ENCODE measurements around the gene PTPRM. TPM values are rescaled to one million over a fixed set of nuclear protein-coding genes. Genes with fewer than 3 reads are reported as not detected.

The PTPRM gene
- total RNA-seq, 1 experiment from 2014 or later, result 14.5 TPM

- Histone ChIP-seq H3K27me3 (ENCODE audit: insufficient read depth, low read length) (no peaks in the 10 kb centered on the region), H3K9me3 (ENCODE audit: control insufficient read depth in 1 of 2, insufficient read depth in 1 of 2, low read depth in 1 of 2, low read length in 2 of 2) (no peaks in the 10 kb centered on the region), H3K9me2 (ENCODE audit: insufficient read depth) (no peaks in the 10 kb centered on the region), H3K36me3 (ENCODE audit: control insufficient read depth in 1 of 2, insufficient read depth in 2 of 2, low read length in 2 of 2) (no peaks in the 10 kb centered on the region), H3K27ac (ENCODE audit: low read depth, low read length) (no peak overlapping the region), H2AFZ (ENCODE audit: low read depth, low read length, poor library complexity, severe bottlenecking) (no peak overlapping the region), H3K4me1 (ENCODE audit: control insufficient read depth in 1 of 2, insufficient read depth in 2 of 2, low read length in 2 of 2) (no peaks in the 10 kb centered on the region), H4K20me1 (ENCODE audit: insufficient read depth) (no peaks in the 10 kb centered on the region), H3K9ac (ENCODE audit: low read length) (no peak overlapping the region), H3K4me2 (ENCODE audit: low read length) (no peak overlapping the region), H3K79me2 (ENCODE audit: insufficient read depth, low read length) (no peaks in the 10 kb centered on the region), H3K4me3 (replicated peaks in 1 of 2; ENCODE audit: low read depth in 1 of 2, low read length in 2 of 2) (no peak overlapping the region)
- intact Hi-C loops (cut with micrococcal nuclease), result no loop called here
- TF ChIP-seq ZNF274 (IDR thresholded peaks at IDR 0.05; ENCODE audit: low read depth, low read length), result no peak
- ChIA-PET RAD21 (ENCODE audit: low non-redundant PET in 1 of 2, low total read pairs in 2 of 2, uncharacterized antibody in 2 of 2, unreplicated experiment in 2 of 2) (no interaction called here), POLR2A (no interaction called here), CTCF (no interaction called here)
- BruUV-seq (replicated peaks), result no TSS peak
- ATAC-seq (no peak), DNase-seq (ENCODE audit: low read depth, low spot score) (no peak)
Measured at GRCh38 chr18:8176554-8176953, 609.4 kb downstream of the PTPRM start.

GRCh38 chr18:8177330-8178016, 610.4 kb downstream of the PTPRM start:
- H3K79me2 ChIP-seq (ENCODE audit: insufficient read depth, low read length), result no peaks in the 10 kb centered on the region
- no peak overlapping the region for H2AFZ ChIP-seq (ENCODE audit: low read depth, low read length, poor library complexity, severe bottlenecking)
- H3K9ac ChIP-seq (ENCODE audit: low read length), result no peak overlapping the region
- RAD21 ChIA-PET (ENCODE audit: low non-redundant PET in 1 of 2, low total read pairs in 2 of 2, uncharacterized antibody in 2 of 2, unreplicated experiment in 2 of 2), result no interaction called here
- no peaks in the 10 kb centered on the region for H3K36me3 ChIP-seq (ENCODE audit: control insufficient read depth in 1 of 2, insufficient read depth in 2 of 2, low read length in 2 of 2)
- peak; percentile 46; the same call in 1 of the 2 replicates for ATAC-seq
- no TSS peak for BruUV-seq (replicated peaks)
- no peak overlapping the region for H3K27ac ChIP-seq (ENCODE audit: low read depth, low read length)
- H3K9me3 ChIP-seq (ENCODE audit: control insufficient read depth in 1 of 2, insufficient read depth in 1 of 2, low read depth in 1 of 2, low read length in 2 of 2), result no peaks in the 10 kb centered on the region
- H3K4me2 ChIP-seq (ENCODE audit: low read length), result no peak overlapping the region
- DNase-seq (ENCODE audit: low read depth, low spot score), result no peak
- POLR2A ChIA-PET, result no interaction called here
- H3K4me1 ChIP-seq (ENCODE audit: control insufficient read depth in 1 of 2, insufficient read depth in 2 of 2, low read length in 2 of 2), result no peaks in the 10 kb centered on the region
- H3K4me3 ChIP-seq (replicated peaks in 1 of 2; ENCODE audit: low read depth in 1 of 2, low read length in 2 of 2), result no peak overlapping the region
- no peaks in the 10 kb centered on the region for H4K20me1 ChIP-seq (ENCODE audit: insufficient read depth)
- H3K9me2 ChIP-seq (ENCODE audit: insufficient read depth), result no peaks in the 10 kb centered on the region
- CTCF ChIA-PET, result no interaction called here
- no peaks in the 10 kb centered on the region for H3K27me3 ChIP-seq (ENCODE audit: insufficient read depth, low read length)
- TF ChIP-seq REST (IDR thresholded peaks at IDR 0.05; ENCODE audit: low read depth) (no peak), EZH2 (IDR thresholded peaks at IDR 0.05) (no peak), MAX (IDR thresholded peaks at IDR 0.05) (no peak), CTCF (IDR thresholded peaks at IDR 0.05 in 2 of 3, conservative IDR thresholded peaks at IDR 0.05 in 1 of 3; ENCODE audit: borderline replicate concordance in 1 of 3, insufficient read depth in 1 of 3, low read depth in 2 of 3, low read length in 2 of 3) (no peak), EGR1 (IDR thresholded peaks at IDR 0.05; ENCODE audit: low read depth) (no peak), ELF1 (IDR thresholded peaks at IDR 0.05; ENCODE audit: borderline replicate concordance, low read depth) (no peak)
- intact Hi-C loops (cut with micrococcal nuclease), result no loop called here

All from HCT116 (cell line).